ENCODE results near the gene CNTNAP5. TPM values are rescaled to one million over a fixed set of nuclear protein-coding genes. Genes with fewer than 3 reads are reported as not detected.

CNTNAP5 gene
- total RNA-seq, 1 donor: not detected

DNA sequence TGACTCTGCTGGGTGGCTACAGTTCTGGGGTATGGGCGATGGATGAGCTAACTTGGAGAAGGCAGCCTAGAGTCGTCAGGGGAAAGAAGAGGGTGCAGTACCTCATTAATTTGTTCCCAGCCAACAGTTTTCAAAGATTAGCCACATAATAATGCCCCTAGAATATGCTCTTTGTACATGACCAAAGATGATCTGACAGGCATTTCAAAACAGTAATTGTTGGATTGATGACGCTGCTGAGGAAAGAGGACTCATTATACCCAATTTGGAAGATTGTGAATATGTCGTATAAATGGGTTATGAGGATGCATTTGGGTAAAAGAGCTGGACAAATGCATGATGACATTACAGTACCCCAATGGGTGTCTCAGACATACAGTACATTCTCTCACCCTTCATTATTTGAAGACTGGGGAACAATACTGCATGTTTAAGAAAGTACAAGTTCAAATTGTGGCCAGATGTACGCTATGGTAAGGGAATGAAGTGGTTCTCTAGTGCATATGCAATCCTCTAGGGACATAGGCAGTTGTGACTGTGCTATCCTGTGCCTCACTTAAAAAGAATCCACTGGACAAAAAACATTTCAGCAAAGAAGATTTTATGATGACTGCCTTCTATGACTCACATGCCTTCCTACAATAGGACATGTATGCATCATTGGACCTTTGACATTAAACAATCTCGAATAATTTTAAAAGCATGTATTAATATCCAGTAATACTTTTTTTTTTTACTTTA is 233.2 kb downstream of the CNTNAP5 start:
- peak; percentile 48 for DNase-seq (ENCODE audit: low read depth)
- TF ChIP-seq, protein P1, sequence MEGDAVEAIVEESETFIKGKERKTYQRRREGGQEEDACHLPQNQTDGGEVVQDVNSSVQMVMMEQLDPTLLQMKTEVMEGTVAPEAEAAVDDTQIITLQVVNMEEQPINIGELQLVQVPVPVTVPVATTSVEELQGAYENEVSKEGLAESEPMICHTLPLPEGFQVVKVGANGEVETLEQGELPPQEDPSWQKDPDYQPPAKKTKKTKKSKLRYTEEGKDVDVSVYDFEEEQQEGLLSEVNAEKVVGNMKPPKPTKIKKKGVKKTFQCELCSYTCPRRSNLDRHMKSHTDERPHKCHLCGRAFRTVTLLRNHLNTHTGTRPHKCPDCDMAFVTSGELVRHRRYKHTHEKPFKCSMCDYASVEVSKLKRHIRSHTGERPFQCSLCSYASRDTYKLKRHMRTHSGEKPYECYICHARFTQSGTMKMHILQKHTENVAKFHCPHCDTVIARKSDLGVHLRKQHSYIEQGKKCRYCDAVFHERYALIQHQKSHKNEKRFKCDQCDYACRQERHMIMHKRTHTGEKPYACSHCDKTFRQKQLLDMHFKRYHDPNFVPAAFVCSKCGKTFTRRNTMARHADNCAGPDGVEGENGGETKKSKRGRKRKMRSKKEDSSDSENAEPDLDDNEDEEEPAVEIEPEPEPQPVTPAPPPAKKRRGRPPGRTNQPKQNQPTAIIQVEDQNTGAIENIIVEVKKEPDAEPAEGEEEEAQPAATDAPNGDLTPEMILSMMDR (IDR thresholded peaks at IDR 0.05; ENCODE audit: insufficient read depth, low read depth, low read length): no peak
- H3K4me3 ChIP-seq (ENCODE audit: low read depth, low read length): no peak overlapping the region

DNA sequence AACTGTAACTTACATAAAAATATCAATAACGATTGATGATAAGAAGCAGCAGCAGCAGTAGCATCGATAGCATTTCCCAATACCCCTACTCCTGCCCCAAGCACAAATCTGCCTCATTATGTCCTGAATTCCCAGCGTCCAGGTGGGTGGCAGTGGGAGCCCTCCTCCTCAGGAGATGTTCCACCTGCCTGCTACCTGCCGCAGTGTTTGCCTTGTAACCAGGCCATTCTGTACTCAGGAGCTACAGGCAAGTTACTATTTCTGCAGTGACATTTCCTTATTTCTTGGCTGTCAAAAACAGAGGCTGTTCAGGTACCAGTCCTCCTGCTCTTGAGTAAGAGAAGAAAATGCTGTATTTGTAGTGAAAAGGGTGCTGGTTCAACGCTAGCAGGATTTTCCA is 236.4 kb downstream of the CNTNAP5 start:
- no peak for DNase-seq (ENCODE audit: low read depth)
- H3K4me3 ChIP-seq (ENCODE audit: low read depth, low read length): no peak overlapping the region
- TF ChIP-seq, protein P1 (IDR thresholded peaks at IDR 0.05; ENCODE audit: insufficient read depth, low read depth, low read length): no peak

DNA sequence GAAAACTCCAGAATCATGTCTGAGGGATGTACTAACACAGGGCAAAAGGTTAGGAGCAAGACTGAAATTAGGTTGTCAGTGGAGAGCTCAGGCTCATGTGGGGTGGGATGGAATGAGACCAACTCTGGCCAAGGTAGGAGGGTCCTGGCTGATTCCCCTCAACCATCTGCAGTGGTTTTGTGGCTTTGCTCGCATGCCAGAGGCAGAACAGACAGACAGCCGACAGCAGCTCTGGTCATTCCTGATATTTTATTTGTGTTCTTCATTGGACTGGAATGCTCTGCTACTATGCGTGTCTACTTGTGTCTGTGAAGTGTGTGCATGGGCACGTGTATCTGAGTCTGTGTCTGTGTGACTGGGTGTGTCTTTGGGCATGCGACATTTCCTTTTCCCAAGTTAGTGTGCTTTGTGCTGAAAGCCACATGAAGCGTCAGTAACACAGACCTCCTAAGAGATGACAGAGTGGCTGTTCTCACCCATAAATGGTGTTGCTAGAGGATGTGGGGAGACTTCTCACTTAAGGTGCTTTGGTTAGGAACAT is 239.5 kb downstream of the CNTNAP5 start:
- TF ChIP-seq, protein P1 (IDR thresholded peaks at IDR 0.05; ENCODE audit: insufficient read depth, low read depth, low read length): no peak
- peak; percentile 11 for DNase-seq (ENCODE audit: low read depth)
- no peak overlapping the region for H3K4me3 ChIP-seq (ENCODE audit: low read depth, low read length)

DNA sequence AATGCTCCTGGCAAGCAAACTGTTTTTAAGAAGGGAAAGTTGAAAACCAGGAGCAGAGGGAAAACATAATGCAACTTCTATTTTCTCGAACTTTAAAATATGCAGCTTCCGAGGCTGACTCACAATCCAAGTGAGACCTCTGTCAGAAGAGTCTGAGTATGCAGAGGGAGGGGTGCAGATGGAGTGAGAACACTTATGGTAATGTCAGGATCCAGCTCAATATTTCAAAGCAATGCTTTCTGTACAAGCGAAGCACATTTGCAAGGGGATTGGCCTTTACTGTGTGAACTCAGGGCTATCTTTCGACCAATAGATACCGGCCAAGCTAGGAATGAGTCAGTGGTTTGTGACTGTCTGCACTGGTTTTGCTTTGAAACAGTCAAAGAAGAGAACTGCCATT is 242.7 kb downstream of the CNTNAP5 start:
- peak; percentile 36 for DNase-seq (ENCODE audit: low read depth)
- TF ChIP-seq, protein P1 (IDR thresholded peaks at IDR 0.05; ENCODE audit: insufficient read depth, low read depth, low read length): no peak
- H3K4me3 ChIP-seq (ENCODE audit: low read depth, low read length): no peak overlapping the region

DNA sequence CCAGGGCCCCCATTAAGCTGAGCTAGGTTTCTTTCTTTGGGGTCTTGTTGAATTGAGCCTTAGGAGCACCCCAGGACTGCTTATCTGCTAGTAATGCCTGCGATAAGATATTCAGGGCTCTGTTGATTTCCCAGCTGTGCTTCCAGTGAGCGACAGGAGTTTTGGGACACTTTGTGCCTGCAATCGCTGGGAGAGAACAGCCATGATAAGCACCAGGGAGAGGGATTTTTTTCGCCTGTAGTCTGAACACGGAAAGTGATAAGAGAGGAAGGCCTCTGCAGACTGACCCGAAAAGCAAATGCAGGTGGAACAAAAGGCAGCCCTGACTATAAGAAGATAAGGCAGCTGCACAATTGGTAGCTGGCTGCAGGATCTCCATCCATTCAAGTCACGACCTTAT is 244.3 kb downstream of the CNTNAP5 start:
- H3K4me3 ChIP-seq (ENCODE audit: low read depth, low read length): no peak overlapping the region
- DNase-seq (ENCODE audit: low read depth): no peak
- TF ChIP-seq, protein P1 (IDR thresholded peaks at IDR 0.05; ENCODE audit: insufficient read depth, low read depth, low read length): no peak

DNA sequence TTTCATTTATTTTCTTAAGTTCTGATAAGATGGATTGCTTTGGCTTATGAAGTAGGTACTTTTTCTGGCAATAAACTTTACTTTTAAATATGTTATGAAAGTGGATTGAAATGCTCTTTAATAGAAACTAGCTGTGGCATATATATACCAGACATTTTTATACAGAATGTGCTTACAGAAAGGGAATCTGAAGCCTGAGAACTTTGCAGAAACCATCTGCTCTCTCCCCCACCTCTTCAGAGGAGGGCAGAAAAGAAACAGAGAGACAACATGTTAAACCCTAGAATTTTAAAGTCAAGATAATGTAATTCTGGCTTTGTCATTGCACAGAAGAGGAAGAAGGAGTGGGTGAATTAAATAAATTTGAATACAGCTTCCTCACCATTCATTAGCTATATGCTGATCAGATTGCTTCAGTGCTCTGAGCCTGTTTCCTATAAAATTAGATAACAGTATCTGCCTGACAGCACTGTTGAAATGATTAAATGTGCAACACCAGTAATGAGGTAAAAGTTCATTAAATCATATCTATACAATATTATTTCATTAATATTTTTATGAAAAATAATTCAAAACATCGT is 247.3 kb downstream of the CNTNAP5 start:
- no peak for DNase-seq (ENCODE audit: low read depth)
- TF ChIP-seq, protein P1 (IDR thresholded peaks at IDR 0.05; ENCODE audit: insufficient read depth, low read depth, low read length): no peak

More for the DNA sequence above, 247.3 kb downstream of the CNTNAP5 start:
- H3K4me3 ChIP-seq (ENCODE audit: low read depth, low read length): no peak overlapping the region
